Gastroesophageal sphincter (tissue), 4 donors: ENCODE measurements around the gene TLCD3B. TPM values are rescaled to one million over a fixed set of nuclear protein-coding genes. Genes with fewer than 3 reads are reported as not detected.

Experiments used
- ATAC-seq: fragments of 150-250 bp; one replicate; pipeline ENCODE4 v1.9.1; 2016; ENCODE audit warnings: mild to moderate bottlenecking, moderate library complexity
- H3K27ac ChIP-seq, 4 donors: fragments of 200-600 bp; sonication (generic) in 3 of 4; 1 replicate in 3 of 4; 2 replicates in 1 of 4; pipeline ENCODE4 v1.5.1; 2016 to 2019
- H3K27me3 ChIP-seq: fragments of 200-600 bp; sonication (generic); one replicate; pipeline ENCODE4 v1.5.1; 2019
- H3K36me3 ChIP-seq, 2 donors: fragments of 200-600 bp; sonication (generic); one replicate each; pipeline ENCODE4 v1.5.1; 2019; ENCODE audit warnings: control low read depth in 1 of 2
- H3K4me1 ChIP-seq, 3 donors: fragments of 200-600 bp; sonication (generic); 1 replicate in 2 of 3; 2 replicates in 1 of 3; pipeline ENCODE4 v1.5.1; 2016 to 2019; ENCODE audit warnings: control low read depth in 2 of 3
- H3K4me3 ChIP-seq, 2 donors: fragments of 200-600 bp; sonication (generic); one replicate each; pipeline ENCODE4 v1.5.1; 2019; ENCODE audit warnings: mild to moderate bottlenecking in 1 of 2, moderate library complexity in 1 of 2
- H3K9me3 ChIP-seq, 3 donors: fragments of 200-600 bp; sonication (generic); one replicate each; pipeline ENCODE4 v1.5.1; 2017 to 2019; ENCODE audit warnings: control low read depth in 2 of 3
- CTCF ChIP-seq, 4 experiments: fragments of 200-600 bp in 2 of 4; fragments of 450-650 bp in 2 of 4; sonication (generic) in 1 of 4; IDR thresholded peaks; one replicate each; pipeline ENCODE4 v1.5.1; 2017 to 2019; ENCODE audit warnings: antibody characterized with exemption in 4 of 4, mild to moderate bottlenecking in 2 of 4, moderate library complexity in 2 of 4
- EP300 ChIP-seq: sonication (generic); formaldehyde crosslinking; IDR thresholded peaks from one replicate; pipeline ENCODE4 v1.6.1; 2017; ENCODE audit warnings: antibody characterized with exemption, mild to moderate bottlenecking
- POLR2A ChIP-seq, 2 donors: fragments of 450-650 bp; IDR thresholded peaks; one replicate each; pipeline ENCODE4 v1.6.1; 2017; ENCODE audit warnings: antibody characterized with exemption in 2 of 2, mild to moderate bottlenecking in 2 of 2, moderate library complexity in 1 of 2
- POLR2AphosphoS5 ChIP-seq: sonication (generic); formaldehyde crosslinking; IDR thresholded peaks from one replicate; pipeline ENCODE4 v1.6.1; 2017; ENCODE audit warnings: antibody characterized with exemption
- WGBS, 2 donors: methylation state at CpG; one replicate each; pipeline ENCODE4 v1.1.5; 2018; ENCODE audit warnings: low coverage in 1 of 2; 5-methylcytosine and 5-hydroxymethylcytosine counted together
- total RNA-seq, 4 donors: library from RNA; depleted of rRNA; stranded (reverse); fragments of >200 nt; gene quantifications; one replicate each; pipeline ENCODE4 v1.1.0, GENCODE V29; 2016

Gene TLCD3B
- total RNA-seq, 4 donors from 2014 or later, result not detected

- H3K4me1 ChIP-seq, result peaks cover 0 to 22% (median 14%) of the 10 kb centered on the region in 3 donors
- H3K27ac ChIP-seq, result peak overlapping the region in 3 of 4 donors; percentile 49 to 69 (median 53)
- H3K27me3 ChIP-seq, result no peaks in the 10 kb centered on the region
- peak; percentile 86 for ATAC-seq
- H3K9me3 ChIP-seq, result no peaks in the 10 kb centered on the region
- peak in 1 of 4 experiments; percentile 12 for TF ChIP-seq CTCF (IDR thresholded peaks at IDR 0.05)
- TF ChIP-seq POLR2AphosphoS5, result peak; percentile 92
- no peak for TF ChIP-seq POLR2A (IDR thresholded peaks at IDR 0.05)
- peak overlapping the region; percentile 50 to 75 for H3K4me3 ChIP-seq
- WGBS, 2 donors, result 16 to 20% methylated on average over 5 to 10 of the region's 58 CpGs
- H3K36me3 ChIP-seq, result no peaks in the 10 kb centered on the region
These were observed 21.8 kb upstream of the TLCD3B start for GRCh38 chr16:30052671-30053372.

GRCh38 chr16:30051518-30051917, 20.4 kb upstream of the TLCD3B start:
- no peak overlapping the region for H3K4me3 ChIP-seq
- H3K9me3 ChIP-seq, result no peaks in the 10 kb centered on the region
- ATAC-seq, result no peak
- no peak overlapping the region for H3K27ac ChIP-seq
- H3K27me3 ChIP-seq, result peaks cover under 1% of the 10 kb centered on the region
- TF ChIP-seq EP300 (no peak), POLR2AphosphoS5 (no peak), CTCF (IDR thresholded peaks at IDR 0.05) (no peak), POLR2A (IDR thresholded peaks at IDR 0.05) (no peak)
- WGBS, 2 donors, result 65 to 71% methylated on average over 3 of the region's 3 CpGs
- peaks cover 0 to 22% (median 14%) of the 10 kb centered on the region in 3 donors for H3K4me1 ChIP-seq
- H3K36me3 ChIP-seq, result no peaks in the 10 kb centered on the region

GRCh38 chr16:30049871-30050270, 18.8 kb upstream of the TLCD3B start:
- Histone ChIP-seq H3K27me3 (peaks cover 4% of the 10 kb centered on the region), H3K36me3 (no peaks in the 10 kb centered on the region), H3K4me1 (peaks cover 0 to 22% (median 14%) of the 10 kb centered on the region in 3 donors), H3K4me3 (no peak overlapping the region), H3K9me3 (no peaks in the 10 kb centered on the region), H3K27ac (no peak overlapping the region)
- WGBS, 2 donors, result 79 to 87% methylated on average over 4 to 7 of the region's 8 CpGs
- no peak for ATAC-seq
- no peak for TF ChIP-seq CTCF (IDR thresholded peaks at IDR 0.05)
- TF ChIP-seq POLR2A (IDR thresholded peaks at IDR 0.05), result no peak
- TF ChIP-seq EP300, result no peak
- no peak for TF ChIP-seq POLR2AphosphoS5

GRCh38 chr16:30046588-30046987, 15.5 kb upstream of the TLCD3B start:
- peaks cover 30% of the 10 kb centered on the region for H3K27me3 ChIP-seq
- no peak for ATAC-seq
- H3K36me3 ChIP-seq, result no peaks in the 10 kb centered on the region
- no peak overlapping the region for H3K4me3 ChIP-seq
- no peaks in the 10 kb centered on the region for H3K9me3 ChIP-seq
- no peak overlapping the region for H3K27ac ChIP-seq
- TF ChIP-seq EP300, result no peak
- no peak for TF ChIP-seq POLR2A (IDR thresholded peaks at IDR 0.05)
- TF ChIP-seq POLR2AphosphoS5, result no peak
- TF ChIP-seq CTCF (IDR thresholded peaks at IDR 0.05), result no peak
- WGBS, 2 donors, result 50 to 80% methylated on average over 1 of the region's 1 CpG
- H3K4me1 ChIP-seq, result no peaks in the 10 kb centered on the region

GRCh38 chr16:30046178-30046577, 15.1 kb upstream of the TLCD3B start:
- Histone ChIP-seq H3K4me3 (no peak overlapping the region), H3K4me1 (no peaks in the 10 kb centered on the region), H3K9me3 (no peaks in the 10 kb centered on the region), H3K36me3 (no peaks in the 10 kb centered on the region), H3K27me3 (peaks cover 30% of the 10 kb centered on the region), H3K27ac (no peak overlapping the region)
- WGBS, 2 donors, result 51 to 69% methylated on average over 3 to 8 of the region's 8 CpGs
- ATAC-seq, result no peak
- TF ChIP-seq POLR2A (IDR thresholded peaks at IDR 0.05) (no peak), EP300 (no peak), CTCF (IDR thresholded peaks at IDR 0.05) (no peak), POLR2AphosphoS5 (no peak)
